WTC11 (cell line): ENCODE results near the gene HECW1. TPM values are rescaled to one million over a fixed set of nuclear protein-coding genes. Genes with fewer than 3 reads are reported as not detected.

Source experiments
- FOXJ3 ChIP-seq: sonication (generic); formaldehyde crosslinking; IDR thresholded peaks from 2 replicates; pipeline ENCODE4 v1.9.0; 2021; ENCODE audit warnings: missing genetic modification reagents, mild to moderate bottlenecking, borderline replicate concordance
- GABPB1 ChIP-seq: sonication (generic); formaldehyde crosslinking; IDR thresholded peaks from 2 replicates; pipeline ENCODE4 v1.8.1; 2023; ENCODE audit warnings: mild to moderate bottlenecking, missing genetic modification reagents
- RELA ChIP-seq: sonication (generic); formaldehyde crosslinking; IDR thresholded peaks from 2 replicates; pipeline ENCODE4 v1.8.1; 2022; ENCODE audit warnings: missing genetic modification reagents, mild to moderate bottlenecking, borderline replicate concordance
- SMAD4 ChIP-seq: sonication (generic); formaldehyde crosslinking; IDR thresholded peaks from 2 replicates; pipeline ENCODE4 v1.8.0; 2022; ENCODE audit warnings: mild to moderate bottlenecking, missing genetic modification reagents
- ZNF138 ChIP-seq: sonication (generic); formaldehyde crosslinking; conservative IDR thresholded peaks from 2 replicates; pipeline ENCODE4 v1.8.1; 2022; ENCODE audit warnings: mild to moderate bottlenecking, moderate library complexity, missing genetic modification reagents
- ZNF263 ChIP-seq: sonication (generic); formaldehyde crosslinking; IDR thresholded peaks from 2 replicates; pipeline ENCODE4 v1.8.1; 2022; ENCODE audit warnings: low read depth, mild to moderate bottlenecking, moderate library complexity, missing genetic modification reagents
- ZNF317 ChIP-seq: sonication (generic); formaldehyde crosslinking; IDR thresholded peaks from 2 replicates; pipeline ENCODE4 v1.8.1; 2023; ENCODE audit warnings: low read depth, mild to moderate bottlenecking, moderate library complexity, missing genetic modification reagents, borderline replicate concordance
- total RNA-seq: library from RNA; stranded (reverse); gene quantifications from 3 replicates; pipeline ENCODE4 v1.2.3, GENCODE V29; 2021
- TF ChIP-seq, protein P1 (sequence below): sonication (generic); formaldehyde crosslinking; IDR thresholded peaks from 2 replicates; pipeline ENCODE4 v1.8.0; 2023; ENCODE audit warnings: missing genetic modification reagents, mild to moderate bottlenecking, borderline replicate concordance
- TF ChIP-seq, protein P2 (sequence below): sonication (generic); formaldehyde crosslinking; IDR thresholded peaks from 2 replicates; pipeline ENCODE4 v1.8.0; 2022; ENCODE audit warnings: mild to moderate bottlenecking, missing genetic modification reagents
- TF ChIP-seq, protein P3 (sequence below): sonication (generic); formaldehyde crosslinking; IDR thresholded peaks from 2 replicates; pipeline ENCODE4 v1.8.1; 2022; ENCODE audit warnings: mild to moderate bottlenecking, moderate library complexity, missing genetic modification reagents
- TF ChIP-seq, protein P4 (sequence below): fragments of 250-450 bp; sonication (Bioruptor Pico); IDR thresholded peaks from 2 replicates; pipeline ENCODE4 v1.9.0; 2021; ENCODE audit warnings: mild to moderate bottlenecking, borderline replicate concordance
- TF ChIP-seq, protein P5 (sequence below): fragments of 250-450 bp; sonication (Bioruptor Pico); IDR thresholded peaks from 2 replicates; pipeline ENCODE4 v2.1.2; 2022; ENCODE audit warnings: mild to moderate bottlenecking, moderate library complexity
- TF ChIP-seq, protein P6 (sequence below): fragments of 250-450 bp; sonication (Bioruptor Pico); conservative IDR thresholded peaks from 2 replicates; pipeline ENCODE4 v1.9.0; 2021; ENCODE audit warnings: mild to moderate bottlenecking
- TF ChIP-seq, protein P7 (sequence below): sonication (generic); formaldehyde crosslinking; IDR thresholded peaks from 2 replicates; pipeline ENCODE4 v1.8.0; 2022; ENCODE audit warnings: mild to moderate bottlenecking, missing genetic modification reagents

The HECW1 gene
- total RNA-seq, 1 experiment from 2014 or later: 6.1 TPM

DNA sequence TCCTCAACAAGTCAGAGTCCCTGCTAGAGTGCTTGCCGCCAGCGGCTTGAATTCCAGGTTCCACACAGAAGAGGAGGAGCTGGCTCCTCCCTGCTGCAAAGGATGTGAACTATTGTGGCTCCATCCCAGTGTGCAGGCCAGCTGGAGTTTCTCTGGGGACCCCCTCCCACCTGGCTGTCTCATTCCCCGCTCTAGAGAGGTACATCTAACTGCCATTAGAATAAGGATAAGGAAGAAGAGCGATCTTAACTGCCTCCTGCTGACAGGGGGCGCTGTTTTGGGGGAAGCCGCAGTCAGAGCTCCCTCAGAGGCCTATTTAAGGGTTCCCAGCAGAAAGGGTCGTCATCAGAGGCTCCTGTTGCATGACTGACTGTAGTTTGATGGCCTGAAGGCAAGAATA is 40.8 kb upstream of the HECW1 start (continued):
- TF ChIP-seq, protein P1, sequence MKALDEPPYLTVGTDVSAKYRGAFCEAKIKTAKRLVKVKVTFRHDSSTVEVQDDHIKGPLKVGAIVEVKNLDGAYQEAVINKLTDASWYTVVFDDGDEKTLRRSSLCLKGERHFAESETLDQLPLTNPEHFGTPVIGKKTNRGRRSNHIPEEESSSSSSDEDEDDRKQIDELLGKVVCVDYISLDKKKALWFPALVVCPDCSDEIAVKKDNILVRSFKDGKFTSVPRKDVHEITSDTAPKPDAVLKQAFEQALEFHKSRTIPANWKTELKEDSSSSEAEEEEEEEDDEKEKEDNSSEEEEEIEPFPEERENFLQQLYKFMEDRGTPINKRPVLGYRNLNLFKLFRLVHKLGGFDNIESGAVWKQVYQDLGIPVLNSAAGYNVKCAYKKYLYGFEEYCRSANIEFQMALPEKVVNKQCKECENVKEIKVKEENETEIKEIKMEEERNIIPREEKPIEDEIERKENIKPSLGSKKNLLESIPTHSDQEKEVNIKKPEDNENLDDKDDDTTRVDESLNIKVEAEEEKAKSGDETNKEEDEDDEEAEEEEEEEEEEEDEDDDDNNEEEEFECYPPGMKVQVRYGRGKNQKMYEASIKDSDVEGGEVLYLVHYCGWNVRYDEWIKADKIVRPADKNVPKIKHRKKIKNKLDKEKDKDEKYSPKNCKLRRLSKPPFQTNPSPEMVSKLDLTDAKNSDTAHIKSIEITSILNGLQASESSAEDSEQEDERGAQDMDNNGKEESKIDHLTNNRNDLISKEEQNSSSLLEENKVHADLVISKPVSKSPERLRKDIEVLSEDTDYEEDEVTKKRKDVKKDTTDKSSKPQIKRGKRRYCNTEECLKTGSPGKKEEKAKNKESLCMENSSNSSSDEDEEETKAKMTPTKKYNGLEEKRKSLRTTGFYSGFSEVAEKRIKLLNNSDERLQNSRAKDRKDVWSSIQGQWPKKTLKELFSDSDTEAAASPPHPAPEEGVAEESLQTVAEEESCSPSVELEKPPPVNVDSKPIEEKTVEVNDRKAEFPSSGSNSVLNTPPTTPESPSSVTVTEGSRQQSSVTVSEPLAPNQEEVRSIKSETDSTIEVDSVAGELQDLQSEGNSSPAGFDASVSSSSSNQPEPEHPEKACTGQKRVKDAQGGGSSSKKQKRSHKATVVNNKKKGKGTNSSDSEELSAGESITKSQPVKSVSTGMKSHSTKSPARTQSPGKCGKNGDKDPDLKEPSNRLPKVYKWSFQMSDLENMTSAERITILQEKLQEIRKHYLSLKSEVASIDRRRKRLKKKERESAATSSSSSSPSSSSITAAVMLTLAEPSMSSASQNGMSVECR (CRISPR knock-in tag): no peak
- TF ChIP-seq GABPB1 (CRISPR knock-in tag) (no peak), ZNF138 (no peak), SMAD4 (CRISPR knock-in tag) (no peak), ZNF317 (no peak), ZNF263 (CRISPR knock-in tag) (peak; percentile 37; the same call in 1 of the 2 replicates), RELA (CRISPR knock-in tag) (no peak), FOXJ3 (CRISPR knock-in tag) (no peak)
- TF ChIP-seq, protein P2, sequence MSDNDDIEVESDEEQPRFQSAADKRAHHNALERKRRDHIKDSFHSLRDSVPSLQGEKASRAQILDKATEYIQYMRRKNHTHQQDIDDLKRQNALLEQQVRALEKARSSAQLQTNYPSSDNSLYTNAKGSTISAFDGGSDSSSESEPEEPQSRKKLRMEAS: peak; percentile 53; the same call in 1 of the 2 replicates
- TF ChIP-seq, protein P3, sequence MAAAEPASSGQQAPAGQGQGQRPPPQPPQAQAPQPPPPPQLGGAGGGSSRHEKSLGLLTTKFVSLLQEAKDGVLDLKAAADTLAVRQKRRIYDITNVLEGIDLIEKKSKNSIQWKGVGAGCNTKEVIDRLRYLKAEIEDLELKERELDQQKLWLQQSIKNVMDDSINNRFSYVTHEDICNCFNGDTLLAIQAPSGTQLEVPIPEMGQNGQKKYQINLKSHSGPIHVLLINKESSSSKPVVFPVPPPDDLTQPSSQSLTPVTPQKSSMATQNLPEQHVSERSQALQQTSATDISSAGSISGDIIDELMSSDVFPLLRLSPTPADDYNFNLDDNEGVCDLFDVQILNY: no peak
- TF ChIP-seq, protein P4, sequence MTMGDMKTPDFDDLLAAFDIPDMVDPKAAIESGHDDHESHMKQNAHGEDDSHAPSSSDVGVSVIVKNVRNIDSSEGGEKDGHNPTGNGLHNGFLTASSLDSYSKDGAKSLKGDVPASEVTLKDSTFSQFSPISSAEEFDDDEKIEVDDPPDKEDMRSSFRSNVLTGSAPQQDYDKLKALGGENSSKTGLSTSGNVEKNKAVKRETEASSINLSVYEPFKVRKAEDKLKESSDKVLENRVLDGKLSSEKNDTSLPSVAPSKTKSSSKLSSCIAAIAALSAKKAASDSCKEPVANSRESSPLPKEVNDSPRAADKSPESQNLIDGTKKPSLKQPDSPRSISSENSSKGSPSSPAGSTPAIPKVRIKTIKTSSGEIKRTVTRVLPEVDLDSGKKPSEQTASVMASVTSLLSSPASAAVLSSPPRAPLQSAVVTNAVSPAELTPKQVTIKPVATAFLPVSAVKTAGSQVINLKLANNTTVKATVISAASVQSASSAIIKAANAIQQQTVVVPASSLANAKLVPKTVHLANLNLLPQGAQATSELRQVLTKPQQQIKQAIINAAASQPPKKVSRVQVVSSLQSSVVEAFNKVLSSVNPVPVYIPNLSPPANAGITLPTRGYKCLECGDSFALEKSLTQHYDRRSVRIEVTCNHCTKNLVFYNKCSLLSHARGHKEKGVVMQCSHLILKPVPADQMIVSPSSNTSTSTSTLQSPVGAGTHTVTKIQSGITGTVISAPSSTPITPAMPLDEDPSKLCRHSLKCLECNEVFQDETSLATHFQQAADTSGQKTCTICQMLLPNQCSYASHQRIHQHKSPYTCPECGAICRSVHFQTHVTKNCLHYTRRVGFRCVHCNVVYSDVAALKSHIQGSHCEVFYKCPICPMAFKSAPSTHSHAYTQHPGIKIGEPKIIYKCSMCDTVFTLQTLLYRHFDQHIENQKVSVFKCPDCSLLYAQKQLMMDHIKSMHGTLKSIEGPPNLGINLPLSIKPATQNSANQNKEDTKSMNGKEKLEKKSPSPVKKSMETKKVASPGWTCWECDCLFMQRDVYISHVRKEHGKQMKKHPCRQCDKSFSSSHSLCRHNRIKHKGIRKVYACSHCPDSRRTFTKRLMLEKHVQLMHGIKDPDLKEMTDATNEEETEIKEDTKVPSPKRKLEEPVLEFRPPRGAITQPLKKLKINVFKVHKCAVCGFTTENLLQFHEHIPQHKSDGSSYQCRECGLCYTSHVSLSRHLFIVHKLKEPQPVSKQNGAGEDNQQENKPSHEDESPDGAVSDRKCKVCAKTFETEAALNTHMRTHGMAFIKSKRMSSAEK (CRISPR knock-in tag): no peak
- TF ChIP-seq, protein P5, sequence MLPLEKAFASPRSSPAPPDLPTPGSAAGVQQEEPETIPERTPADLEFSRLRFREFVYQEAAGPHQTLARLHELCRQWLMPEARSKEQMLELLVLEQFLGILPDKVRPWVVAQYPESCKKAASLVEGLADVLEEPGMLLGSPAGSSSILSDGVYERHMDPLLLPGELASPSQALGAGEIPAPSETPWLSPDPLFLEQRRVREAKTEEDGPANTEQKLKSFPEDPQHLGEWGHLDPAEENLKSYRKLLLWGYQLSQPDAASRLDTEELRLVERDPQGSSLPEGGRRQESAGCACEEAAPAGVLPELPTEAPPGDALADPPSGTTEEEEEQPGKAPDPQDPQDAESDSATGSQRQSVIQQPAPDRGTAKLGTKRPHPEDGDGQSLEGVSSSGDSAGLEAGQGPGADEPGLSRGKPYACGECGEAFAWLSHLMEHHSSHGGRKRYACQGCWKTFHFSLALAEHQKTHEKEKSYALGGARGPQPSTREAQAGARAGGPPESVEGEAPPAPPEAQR (CRISPR knock-in tag): no peak
- TF ChIP-seq, protein P6, sequence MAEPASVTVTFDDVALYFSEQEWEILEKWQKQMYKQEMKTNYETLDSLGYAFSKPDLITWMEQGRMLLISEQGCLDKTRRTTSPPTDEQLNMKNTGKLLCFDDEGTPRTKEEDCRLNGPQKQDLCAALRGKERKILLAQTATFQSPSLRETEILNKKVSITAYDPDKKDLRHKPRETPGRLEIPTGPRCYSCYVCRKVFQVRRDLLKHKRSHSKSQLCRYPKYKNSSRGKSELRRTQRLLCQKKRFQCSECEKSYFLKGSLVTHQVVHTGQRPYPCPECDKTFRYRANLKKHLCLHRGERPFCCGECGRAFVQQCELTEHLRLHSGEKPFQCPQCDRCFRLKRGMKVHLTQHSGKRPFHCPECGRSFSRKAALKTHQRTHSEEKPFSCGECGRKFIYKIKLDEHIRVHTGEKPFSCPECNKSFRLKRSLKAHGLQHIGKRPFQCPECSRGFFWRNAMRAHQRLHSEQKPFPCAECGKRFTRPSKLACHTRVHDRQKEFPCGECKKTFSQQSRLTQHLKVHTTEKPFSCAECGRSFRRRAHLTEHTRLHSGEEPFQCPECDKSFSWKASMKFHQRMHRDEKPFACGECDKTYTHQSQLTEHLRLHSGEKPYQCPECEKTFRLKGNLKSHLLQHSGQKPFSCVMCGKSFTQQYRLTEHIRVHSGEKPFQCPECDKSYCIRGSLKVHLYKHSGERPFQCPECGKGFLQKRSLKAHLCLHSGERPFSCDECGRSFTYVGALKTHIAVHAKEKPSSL (CRISPR knock-in tag): no peak
- TF ChIP-seq, protein P7, sequence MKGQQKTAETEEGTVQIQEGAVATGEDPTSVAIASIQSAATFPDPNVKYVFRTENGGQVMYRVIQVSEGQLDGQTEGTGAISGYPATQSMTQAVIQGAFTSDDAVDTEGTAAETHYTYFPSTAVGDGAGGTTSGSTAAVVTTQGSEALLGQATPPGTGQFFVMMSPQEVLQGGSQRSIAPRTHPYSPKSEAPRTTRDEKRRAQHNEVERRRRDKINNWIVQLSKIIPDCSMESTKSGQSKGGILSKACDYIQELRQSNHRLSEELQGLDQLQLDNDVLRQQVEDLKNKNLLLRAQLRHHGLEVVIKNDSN: no peak
